22Rv1 (cell line): Measurements from ENCODE around the gene SNUPN.

Source experiments
- H3K27ac ChIP-seq: fragments of 450-650 bp; 2 replicates; pipeline ENCODE4 v1.5.1; 2017
- ZFX ChIP-seq: fragments of 450-650 bp; IDR thresholded peaks from 2 replicates; pipeline ENCODE4 v1.6.1; 2017; ENCODE audit warnings: antibody characterized with exemption, borderline replicate concordance
- TF ChIP-seq, protein P1 (sequence below): fragments of 450-650 bp; IDR thresholded peaks from 2 replicates; pipeline ENCODE4 v1.5.1; 2017; ENCODE audit warnings: mild to moderate bottlenecking

The SNUPN gene

DNA sequence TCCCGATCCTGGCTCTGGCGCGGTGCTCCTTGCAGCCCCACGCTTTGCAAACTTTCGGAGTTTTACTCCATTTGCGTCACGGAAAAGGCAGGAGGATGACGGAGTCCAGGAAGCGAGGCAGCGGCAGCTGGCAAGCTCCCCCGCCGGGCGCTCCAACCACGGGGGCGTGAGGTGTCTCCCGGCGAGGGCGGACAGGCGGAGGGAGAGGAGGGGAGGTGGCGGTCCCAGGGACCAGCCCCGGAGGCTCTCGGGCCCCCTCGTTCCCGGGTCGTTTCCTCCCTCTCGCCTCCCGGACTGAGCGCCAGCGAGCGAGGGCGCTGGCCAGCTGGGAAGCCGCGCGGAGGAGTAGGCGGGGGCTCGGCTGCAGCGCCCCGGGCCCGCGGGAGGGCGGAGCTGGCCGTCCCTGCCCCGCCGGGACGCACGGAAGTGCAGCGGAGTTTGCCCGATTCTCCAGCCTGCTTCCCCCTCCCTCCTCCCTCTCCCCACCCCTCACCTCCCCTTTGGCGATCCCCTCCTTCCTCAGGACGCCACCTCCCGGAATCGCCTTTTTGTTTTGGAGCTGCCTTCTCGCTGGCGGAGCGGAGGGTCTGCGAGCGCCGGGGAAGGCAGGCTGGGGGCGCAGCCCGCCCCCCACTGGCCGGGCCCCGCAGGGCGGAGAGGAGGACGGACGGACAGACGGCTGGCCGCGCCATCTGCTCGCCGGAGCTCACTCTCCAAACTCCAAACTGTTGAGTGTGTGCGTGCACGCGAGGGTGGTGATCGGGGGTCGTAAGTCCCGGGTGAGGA lies 22.0 kb upstream of the SNUPN start, which contains the start of gene SNX33:
Gene SNX33 (plus strand): TSS at position 543 of the 786 bp plus-strand sequence. CDS start 1,191 bp downstream, outside the sequence.
- no peak for TF ChIP-seq ZFX
- TF ChIP-seq, protein P1, sequence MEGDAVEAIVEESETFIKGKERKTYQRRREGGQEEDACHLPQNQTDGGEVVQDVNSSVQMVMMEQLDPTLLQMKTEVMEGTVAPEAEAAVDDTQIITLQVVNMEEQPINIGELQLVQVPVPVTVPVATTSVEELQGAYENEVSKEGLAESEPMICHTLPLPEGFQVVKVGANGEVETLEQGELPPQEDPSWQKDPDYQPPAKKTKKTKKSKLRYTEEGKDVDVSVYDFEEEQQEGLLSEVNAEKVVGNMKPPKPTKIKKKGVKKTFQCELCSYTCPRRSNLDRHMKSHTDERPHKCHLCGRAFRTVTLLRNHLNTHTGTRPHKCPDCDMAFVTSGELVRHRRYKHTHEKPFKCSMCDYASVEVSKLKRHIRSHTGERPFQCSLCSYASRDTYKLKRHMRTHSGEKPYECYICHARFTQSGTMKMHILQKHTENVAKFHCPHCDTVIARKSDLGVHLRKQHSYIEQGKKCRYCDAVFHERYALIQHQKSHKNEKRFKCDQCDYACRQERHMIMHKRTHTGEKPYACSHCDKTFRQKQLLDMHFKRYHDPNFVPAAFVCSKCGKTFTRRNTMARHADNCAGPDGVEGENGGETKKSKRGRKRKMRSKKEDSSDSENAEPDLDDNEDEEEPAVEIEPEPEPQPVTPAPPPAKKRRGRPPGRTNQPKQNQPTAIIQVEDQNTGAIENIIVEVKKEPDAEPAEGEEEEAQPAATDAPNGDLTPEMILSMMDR, result peak; percentile 73

DNA sequence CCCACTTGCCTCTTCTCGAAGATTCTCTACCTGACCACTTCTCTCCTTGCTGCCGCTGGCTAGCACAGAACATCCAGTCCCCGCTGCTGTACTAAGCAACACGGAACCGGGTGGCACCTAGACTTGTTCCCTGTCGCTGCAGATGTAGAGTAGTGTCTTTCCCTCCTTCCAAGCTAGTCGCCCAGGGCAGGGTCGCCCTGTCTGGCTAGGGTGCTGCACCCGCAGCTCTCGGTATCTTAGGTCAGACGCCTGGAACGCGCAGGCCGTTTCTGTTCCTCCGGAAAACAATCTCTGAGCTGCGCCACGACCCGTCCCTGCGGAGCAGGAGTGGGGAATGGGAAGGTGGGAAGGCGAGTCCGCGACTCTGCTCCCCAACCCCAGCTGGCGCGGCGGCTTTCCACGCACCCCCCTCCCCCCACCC lies 21.4 kb upstream of the SNUPN start:
- H3K27ac ChIP-seq, result peak overlapping the region; percentile 63
- TF ChIP-seq ZFX, result no peak
- TF ChIP-seq, protein P1, result no peak

More for the DNA sequence above, 22.0 kb upstream of the SNUPN start, which contains the start of gene SNX33:
- peak within 1 kb of the TSS; percentile 63 for H3K27ac ChIP-seq

DNA sequence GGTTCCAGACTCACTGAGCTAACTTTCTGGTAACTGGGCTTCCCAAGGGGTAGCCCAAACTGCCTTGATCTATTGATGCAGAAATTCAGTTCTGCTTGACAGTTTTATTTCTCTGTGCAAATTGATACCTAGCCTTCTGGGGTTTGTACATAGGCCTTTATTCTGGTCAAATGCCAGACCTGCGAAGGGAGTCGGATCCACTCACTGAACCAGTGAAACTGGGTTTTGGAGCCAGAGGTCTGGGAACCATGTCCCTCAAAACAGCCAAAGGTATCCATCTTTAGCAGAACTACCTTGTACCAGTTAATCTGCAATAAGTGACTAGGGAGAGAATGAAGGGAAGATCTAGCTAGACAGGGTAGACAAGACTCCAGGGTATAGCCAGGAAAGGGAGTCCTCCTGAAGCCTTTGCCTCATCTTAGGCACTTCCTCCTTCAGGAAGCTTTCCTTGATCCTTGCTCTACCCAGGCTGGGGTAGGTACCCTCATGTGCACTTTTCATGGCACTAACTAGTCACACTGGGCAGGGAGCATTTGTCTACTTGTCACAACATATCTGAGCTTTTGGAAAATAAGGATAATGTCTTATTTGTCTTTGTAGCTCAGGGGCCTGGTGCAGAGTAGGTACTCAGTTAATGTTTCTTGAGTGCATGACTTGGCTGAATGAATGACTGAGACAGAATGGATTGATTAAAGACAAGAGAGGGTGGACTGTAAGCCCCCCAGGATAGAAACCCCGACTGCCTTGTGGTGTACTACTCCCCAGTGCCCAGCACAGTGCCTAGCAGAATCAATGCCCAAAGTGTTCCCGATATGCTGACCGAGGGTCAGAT lies 20.8 kb upstream of the SNUPN start:
- TF ChIP-seq ZFX, result no peak
- TF ChIP-seq, protein P1, result no peak
- H3K27ac ChIP-seq, result peak overlapping the region; percentile 63

DNA sequence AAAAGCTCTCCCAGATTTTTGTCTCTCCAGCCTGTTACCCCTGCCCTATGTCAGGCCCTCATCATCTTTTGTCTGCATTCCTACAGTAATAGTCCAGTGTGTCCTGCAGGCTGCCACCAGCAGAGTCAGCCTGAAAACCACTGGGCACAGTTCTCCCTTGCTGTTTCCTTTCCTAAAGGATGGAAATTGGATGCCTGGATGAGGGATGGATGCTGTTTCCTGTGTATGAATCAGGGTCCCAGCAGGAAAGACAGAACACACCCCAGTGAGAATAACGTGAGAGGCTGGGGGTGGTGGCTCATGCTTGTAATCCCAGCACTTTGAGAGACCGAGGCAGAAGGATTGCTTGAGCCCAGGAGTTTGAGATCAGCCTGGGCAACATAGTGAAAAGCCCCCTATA lies 18.9 kb upstream of the SNUPN start:
- no peak for TF ChIP-seq ZFX
- TF ChIP-seq, protein P1, result no peak
- no peak overlapping the region for H3K27ac ChIP-seq

DNA sequence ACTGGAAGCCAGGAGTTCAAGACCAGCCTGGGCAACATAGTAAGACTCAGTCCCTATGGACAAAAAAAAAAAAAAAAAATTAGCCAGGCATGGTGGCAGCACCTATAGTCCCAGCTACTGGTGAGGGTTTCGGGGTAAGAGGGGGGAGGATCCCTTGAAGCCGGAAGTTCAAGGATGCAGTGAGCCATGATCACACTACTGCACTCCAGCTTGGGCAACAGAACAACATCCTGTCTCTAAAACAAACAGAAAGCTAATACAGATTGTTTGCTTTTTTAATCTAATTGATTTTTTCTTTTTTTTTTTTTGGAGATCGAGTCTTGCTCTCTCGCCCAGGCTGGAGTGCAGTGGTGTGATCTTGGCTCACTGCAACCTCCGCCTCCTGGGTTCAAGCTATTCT lies 16.1 kb upstream of the SNUPN start:
- TF ChIP-seq, protein P1, result no peak
- no peak for TF ChIP-seq ZFX
- no peak overlapping the region for H3K27ac ChIP-seq

DNA sequence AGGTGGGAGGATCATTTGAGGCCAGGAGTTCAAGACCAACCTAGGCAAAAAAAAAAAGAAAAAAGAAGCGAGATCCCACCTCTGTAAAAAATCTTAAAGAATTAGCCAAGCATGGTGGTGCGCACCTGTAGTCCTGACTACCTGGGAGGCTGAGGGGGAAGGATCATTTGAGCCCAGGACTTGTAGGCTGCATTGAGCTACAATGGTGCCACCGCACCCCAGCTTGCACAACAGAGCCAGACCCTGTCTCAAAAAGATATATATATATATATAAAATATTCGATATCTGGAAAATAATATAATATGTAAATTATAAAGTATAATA lies 15.6 kb upstream of the SNUPN start:
- TF ChIP-seq ZFX, result no peak
- TF ChIP-seq, protein P1, result no peak
- peak overlapping the region; percentile 95 for H3K27ac ChIP-seq
